IPS-20b (cell line): Measurements from ENCODE around the gene LHX2.
A peak's percentile ranks its signal among the peaks of the same experiment; 100 is the strongest.
"Not testable (repeated sequence)": the region's sequence is repeated elsewhere in the genome, so short reads cannot be mapped to it uniquely, and the experiment has no call there.

ENCODE experiments used
- H3K27ac ChIP-seq: one replicate; pipeline ENCODE4 v1.5.1; 2013; ENCODE audit warnings: low read length
- H3K27me3 ChIP-seq: 2 replicates; pipeline ENCODE4 v1.6.1; 2013; ENCODE audit warnings: mild to moderate bottlenecking, low read length, inconsistent platforms; ENCODE audit not compliant: insufficient read depth
- H3K36me3 ChIP-seq: 2 replicates; pipeline ENCODE4 v1.6.1; 2013; ENCODE audit warnings: low read depth, mild to moderate bottlenecking, inconsistent platforms, low read length, moderate library complexity; ENCODE audit not compliant: insufficient read depth
- H3K4me1 ChIP-seq: 2 replicates; pipeline ENCODE4 v1.6.1; 2013; ENCODE audit warnings: mild to moderate bottlenecking, control low read depth, inconsistent platforms, low read length, moderate library complexity; ENCODE audit not compliant: insufficient read depth
- H3K4me3 ChIP-seq: 2 replicates; pipeline ENCODE4 v1.5.1; 2013; ENCODE audit warnings: mild to moderate bottlenecking, low read length, inconsistent platforms
- H3K9ac ChIP-seq: 2 replicates; pipeline ENCODE4 v1.6.1; 2013; ENCODE audit warnings: low read depth, mild to moderate bottlenecking, inconsistent platforms, low read length, moderate library complexity
- H3K9me3 ChIP-seq: 2 replicates; pipeline ENCODE4 v1.6.1; 2013; ENCODE audit warnings: mild to moderate bottlenecking, low read depth, low read length, inconsistent platforms; ENCODE audit not compliant: insufficient read depth

The LHX2 gene

GRCh38 chr9:124011460-124012301 is at the start of gene LHX2:
LHX2 (plus strand) TSS chr9:124011768; CDS start chr9:124012349, 581 bp downstream.
- Histone ChIP-seq H3K4me1 (peaks cover 12% of the 10 kb centered on the region; the same call in 1 of the 2 replicates), H3K4me3 (peak within 1 kb of the TSS; percentile 44; the same call in 1 of the 2 replicates), H3K9ac (no peak within 1 kb of the TSS), H3K27ac (no peak within 1 kb of the TSS), H3K27me3 (peaks cover 99% of the 10 kb centered on the region), H3K36me3 (no peaks in the 10 kb centered on the region), H3K9me3 (peaks cover 11% of the 10 kb centered on the region; the same call in 1 of the 2 replicates)

GRCh38 chr9:123964761-123965160 is 46.8 kb upstream of the LHX2 start:
- H3K9ac ChIP-seq: no peak overlapping the region
- H3K4me1 ChIP-seq: no peaks in the 10 kb centered on the region
- H3K27me3 ChIP-seq: no peaks in the 10 kb centered on the region; the same call in 1 of the 2 replicates
- no peak overlapping the region for H3K27ac ChIP-seq
- no peak overlapping the region for H3K4me3 ChIP-seq
- no peaks in the 10 kb centered on the region for H3K9me3 ChIP-seq
- H3K36me3 ChIP-seq: no peaks in the 10 kb centered on the region

- Histone ChIP-seq H3K9ac (no peak overlapping the region), H3K27me3 (no peaks in the 10 kb centered on the region; the same call in 1 of the 2 replicates), H3K36me3 (no peaks in the 10 kb centered on the region), H3K9me3 (no peaks in the 10 kb centered on the region), H3K4me1 (no peaks in the 10 kb centered on the region), H3K4me3 (no peak overlapping the region), H3K27ac (no peak overlapping the region)
Observed at GRCh38 chr9:123965801-123966686, 45.5 kb upstream of the LHX2 start.

GRCh38 chr9:123967323-123967722 is 44.2 kb upstream of the LHX2 start:
- Histone ChIP-seq H3K36me3 (no peaks in the 10 kb centered on the region), H3K9ac (no peak overlapping the region), H3K9me3 (peaks cover 4% of the 10 kb centered on the region; the same call in 1 of the 2 replicates), H3K27me3 (no peaks in the 10 kb centered on the region; the same call in 1 of the 2 replicates), H3K4me1 (no peaks in the 10 kb centered on the region), H3K4me3 (no peak overlapping the region), H3K27ac (no peak overlapping the region)

- no peaks in the 10 kb centered on the region for H3K4me1 ChIP-seq
- H3K27me3 ChIP-seq: peaks cover 19% of the 10 kb centered on the region; the same call in 1 of the 2 replicates
- peaks cover 12% of the 10 kb centered on the region; the same call in 1 of the 2 replicates for H3K9me3 ChIP-seq
- H3K27ac ChIP-seq: no peak overlapping the region
- no peaks in the 10 kb centered on the region for H3K36me3 ChIP-seq
- H3K9ac ChIP-seq: no peak overlapping the region
- H3K4me3 ChIP-seq: no peak overlapping the region
Observed at GRCh38 chr9:123972618-123973017, 39.0 kb upstream of the LHX2 start.

GRCh38 chr9:123973590-123974223 is 37.9 kb upstream of the LHX2 start:
- no peak overlapping the region for H3K27ac ChIP-seq

GRCh38 chr9:123974471-123974870 is 37.1 kb upstream of the LHX2 start:
- Histone ChIP-seq H3K27ac (no peak overlapping the region), H3K4me1 (no peaks in the 10 kb centered on the region), H3K9ac (no peak overlapping the region), H3K4me3 (no peak overlapping the region), H3K27me3 (peaks cover 26% of the 10 kb centered on the region; the same call in 1 of the 2 replicates), H3K9me3 (peaks cover 12% of the 10 kb centered on the region; the same call in 1 of the 2 replicates), H3K36me3 (no peaks in the 10 kb centered on the region)

More at GRCh38 chr9:123973590-123974223, 37.9 kb upstream of the LHX2 start:
- Histone ChIP-seq H3K9me3 (peaks cover 12% of the 10 kb centered on the region; the same call in 1 of the 2 replicates), H3K27me3 (peaks cover 19% of the 10 kb centered on the region; the same call in 1 of the 2 replicates), H3K4me1 (no peaks in the 10 kb centered on the region), H3K36me3 (no peaks in the 10 kb centered on the region), H3K9ac (no peak overlapping the region), H3K4me3 (no peak overlapping the region)

- Histone ChIP-seq H3K9me3 (peaks cover 12% of the 10 kb centered on the region; the same call in 1 of the 2 replicates), H3K27me3 (peaks cover 40% of the 10 kb centered on the region), H3K4me1 (no peaks in the 10 kb centered on the region), H3K36me3 (no peaks in the 10 kb centered on the region), H3K9ac (no peak overlapping the region), H3K4me3 (no peak overlapping the region), H3K27ac (no peak overlapping the region)
Observed at GRCh38 chr9:123975871-123976270, 35.7 kb upstream of the LHX2 start.

- H3K27me3 ChIP-seq: peaks cover 47% of the 10 kb centered on the region
- H3K9ac ChIP-seq, H3K4me1 ChIP-seq, H3K36me3 ChIP-seq, H3K4me3 ChIP-seq, H3K27ac ChIP-seq: not testable (repeated sequence)
- H3K9me3 ChIP-seq: peaks cover 12% of the 10 kb centered on the region; the same call in 1 of the 2 replicates
Observed at GRCh38 chr9:123976579-123976978, 35.0 kb upstream of the LHX2 start.

- H3K27me3 ChIP-seq: peaks cover 70% of the 10 kb centered on the region
- H3K9me3 ChIP-seq: no peaks in the 10 kb centered on the region
- no peak overlapping the region for H3K4me3 ChIP-seq
- H3K27ac ChIP-seq: no peak overlapping the region
- no peaks in the 10 kb centered on the region for H3K4me1 ChIP-seq
- H3K36me3 ChIP-seq: no peaks in the 10 kb centered on the region
- no peak overlapping the region for H3K9ac ChIP-seq
Observed at GRCh38 chr9:123978981-123979380, 32.6 kb upstream of the LHX2 start.

- Histone ChIP-seq H3K9ac (no peak overlapping the region), H3K27ac (no peak overlapping the region), H3K4me3 (no peak overlapping the region), H3K4me1 (no peaks in the 10 kb centered on the region), H3K27me3 (peaks cover 81% of the 10 kb centered on the region), H3K9me3 (no peaks in the 10 kb centered on the region), H3K36me3 (no peaks in the 10 kb centered on the region)
Observed at GRCh38 chr9:123982535-123982934, 29.0 kb upstream of the LHX2 start.
